ENCODE measurements around the gene LRRC14B. TPM values are rescaled to one million over a fixed set of nuclear protein-coding genes. Genes with fewer than 3 reads are reported as not detected.
A peak's percentile ranks its signal among the peaks of the same experiment; 100 is the strongest.
"Not testable (repeated sequence)": the region's sequence is repeated elsewhere in the genome, so short reads cannot be mapped to it uniquely, and the experiment has no call there.

The LRRC14B gene
- total and polyA plus RNA-seq, 4 donors, result not detected

DNA sequence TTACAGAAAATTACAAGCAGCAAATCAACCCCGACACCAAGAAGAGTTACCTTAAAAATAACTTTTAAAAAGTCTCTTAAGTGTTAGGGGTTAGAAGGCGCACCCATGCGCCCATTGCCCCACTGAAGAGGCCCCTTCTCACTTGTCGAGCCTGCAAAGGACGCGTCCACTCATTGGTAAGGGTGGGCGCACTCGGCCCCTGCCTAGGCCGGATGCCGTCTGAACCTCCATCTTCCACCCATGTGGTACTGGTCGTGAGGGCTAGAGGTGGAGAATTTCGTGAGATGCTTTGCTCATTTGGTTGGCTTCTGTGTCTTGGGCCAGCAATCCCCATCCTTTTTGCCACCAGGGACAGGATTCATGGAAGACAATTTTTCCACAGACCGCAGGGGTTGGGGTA lies 27.5 kb upstream of the LRRC14B start:
- no peaks in the 10 kb centered on the region for H3K27me3 ChIP-seq (ENCODE audit: control insufficient read depth in 1 of 2, insufficient read depth in 2 of 2, low read length in 1 of 2)
- H3K4me3 ChIP-seq (ENCODE audit: low read length in 2 of 2), result no peak overlapping the region
- no peaks in the 10 kb centered on the region for H3K4me1 ChIP-seq (ENCODE audit: control insufficient read depth in 1 of 2, insufficient read depth in 2 of 2, low read length in 2 of 2)
- 91 to 97% methylated on average over 13 of the region's 13 CpGs for WGBS, 2 donors
- H3K27ac ChIP-seq (ENCODE audit: low read depth in 1 of 2, low read length in 2 of 2), result no peak overlapping the region
- ATAC-seq (ENCODE audit: low FRiP score) (no peak), DNase-seq (peak; percentile 9 to 61)
- no peaks in the 10 kb centered on the region for H3K9me3 ChIP-seq (ENCODE audit: control insufficient read depth, low read length)
- no peaks in the 10 kb centered on the region for H3K36me3 ChIP-seq (ENCODE audit: control insufficient read depth in 1 of 2, insufficient read depth in 2 of 2, low read length in 1 of 2)
- intact Hi-C loops (cut with DNase I), result no loop called here

- Histone ChIP-seq H3K36me3 (ENCODE audit: control insufficient read depth in 1 of 2, insufficient read depth in 2 of 2, low read length in 1 of 2) (no peaks in the 10 kb centered on the region), H3K4me1 (ENCODE audit: control insufficient read depth in 1 of 2, insufficient read depth in 2 of 2, low read length in 2 of 2) (no peaks in the 10 kb centered on the region), H3K4me3 (ENCODE audit: low read length in 2 of 2) (no peak overlapping the region), H3K27ac (ENCODE audit: low read depth in 1 of 2, low read length in 2 of 2) (no peak overlapping the region), H3K9me3 (ENCODE audit: control insufficient read depth, low read length) (no peaks in the 10 kb centered on the region), H3K27me3 (ENCODE audit: control insufficient read depth in 1 of 2, insufficient read depth in 2 of 2, low read length in 1 of 2) (no peaks in the 10 kb centered on the region)
- DNase-seq (peak in 1 of 2 donors; percentile 11), ATAC-seq (ENCODE audit: low FRiP score) (no peak)
- WGBS, 2 donors, result 84 to 96% methylated on average over 14 of the region's 14 CpGs
- intact Hi-C loops (cut with DNase I), result no loop called here
Measured at GRCh38 chr5:164244-164643, 27.1 kb upstream of the LRRC14B start.

GRCh38 chr5:164783-165182 lies 26.5 kb upstream of the LRRC14B start:
- H3K4me1 ChIP-seq (ENCODE audit: control insufficient read depth in 1 of 2, insufficient read depth in 2 of 2, low read length in 2 of 2); H3K4me3 ChIP-seq (ENCODE audit: low read length in 2 of 2); intact Hi-C loops (cut with DNase I); H3K36me3 ChIP-seq (ENCODE audit: control insufficient read depth in 1 of 2, insufficient read depth in 2 of 2, low read length in 1 of 2); H3K9me3 ChIP-seq (ENCODE audit: control insufficient read depth, low read length); ATAC-seq (ENCODE audit: low FRiP score); H3K27me3 ChIP-seq (ENCODE audit: control insufficient read depth in 1 of 2, insufficient read depth in 2 of 2, low read length in 1 of 2); H3K27ac ChIP-seq (ENCODE audit: low read depth in 1 of 2, low read length in 2 of 2): not testable (repeated sequence)
- peak in 1 of 2 donors; percentile 23 for DNase-seq
- WGBS, 2 donors, result 74 to 91% methylated on average over 23 to 24 of the region's 25 CpGs

DNA sequence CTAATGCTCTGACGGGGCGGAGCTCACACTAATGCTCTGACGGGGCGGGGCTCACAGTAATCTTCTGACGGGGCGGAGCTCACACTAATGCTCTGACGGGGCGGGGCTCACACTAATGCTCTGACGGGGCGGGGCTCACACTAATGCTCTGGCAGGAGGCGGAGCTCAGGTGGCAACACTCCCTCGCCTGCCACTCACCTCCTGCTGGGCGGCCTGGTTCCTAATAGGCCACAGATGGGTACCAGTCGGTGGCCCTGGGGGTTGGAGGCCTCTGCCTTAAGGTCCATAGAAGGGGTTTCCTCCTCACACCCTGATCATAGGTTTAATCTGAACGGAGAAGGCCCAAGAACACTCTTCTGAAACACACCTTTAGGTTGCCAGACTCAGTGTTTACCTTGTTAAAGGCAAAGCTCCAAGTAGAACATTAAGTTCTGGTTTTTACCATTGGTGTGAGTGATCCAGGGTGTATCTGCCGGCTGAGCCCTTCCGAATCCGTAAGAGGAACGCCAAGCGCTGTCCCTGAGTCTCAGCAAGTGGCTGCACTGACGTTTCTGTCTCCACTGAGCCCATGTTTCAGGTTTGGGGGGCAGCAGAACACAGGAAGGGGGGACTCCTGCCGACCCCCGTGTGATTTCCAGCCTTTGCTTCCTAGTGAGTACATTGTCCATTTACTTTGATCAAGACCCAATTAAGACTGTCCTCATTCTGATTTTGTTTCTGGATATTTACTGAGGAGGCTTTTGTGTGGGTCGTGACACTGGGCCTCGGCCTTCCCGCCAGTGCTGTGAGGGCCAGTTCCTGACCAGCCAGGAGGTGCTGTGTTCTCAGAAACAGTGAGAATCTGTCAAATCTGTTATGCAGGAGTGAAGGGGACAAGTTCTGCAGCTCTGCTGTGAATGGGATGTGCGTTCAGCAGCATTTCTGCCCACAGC lies 24.6 kb upstream of the LRRC14B start:
- intact Hi-C loops (cut with DNase I), result no loop called here
- Histone ChIP-seq H3K4me1 (ENCODE audit: control insufficient read depth in 1 of 2, insufficient read depth in 2 of 2, low read length in 2 of 2) (no peaks in the 10 kb centered on the region), H3K27ac (ENCODE audit: low read depth in 1 of 2, low read length in 2 of 2) (no peak overlapping the region), H3K27me3 (ENCODE audit: control insufficient read depth in 1 of 2, insufficient read depth in 2 of 2, low read length in 1 of 2) (no peaks in the 10 kb centered on the region), H3K9me3 (ENCODE audit: control insufficient read depth, low read length) (no peaks in the 10 kb centered on the region), H3K36me3 (ENCODE audit: control insufficient read depth in 1 of 2, insufficient read depth in 2 of 2, low read length in 1 of 2) (no peaks in the 10 kb centered on the region), H3K4me3 (ENCODE audit: low read length in 2 of 2) (no peak overlapping the region)
- no peak for ATAC-seq (ENCODE audit: low FRiP score)
- peak; percentile 21 to 64 for DNase-seq
- WGBS, 2 donors, result 89 to 96% methylated on average over 27 of the region's 27 CpGs

GRCh38 chr5:167511-167910 lies 23.8 kb upstream of the LRRC14B start:
- Histone ChIP-seq H3K9me3 (ENCODE audit: control insufficient read depth, low read length) (no peaks in the 10 kb centered on the region), H3K4me1 (ENCODE audit: control insufficient read depth in 1 of 2, insufficient read depth in 2 of 2, low read length in 2 of 2) (no peaks in the 10 kb centered on the region), H3K4me3 (ENCODE audit: low read length in 2 of 2) (no peak overlapping the region), H3K27ac (ENCODE audit: low read depth in 1 of 2, low read length in 2 of 2) (no peak overlapping the region), H3K36me3 (ENCODE audit: control insufficient read depth in 1 of 2, insufficient read depth in 2 of 2, low read length in 1 of 2) (no peaks in the 10 kb centered on the region), H3K27me3 (ENCODE audit: control insufficient read depth in 1 of 2, insufficient read depth in 2 of 2, low read length in 1 of 2) (no peaks in the 10 kb centered on the region)
- WGBS, 2 donors, result 92 to 94% methylated on average over 7 of the region's 7 CpGs
- intact Hi-C loops (cut with DNase I), result no loop called here
- no peak for ATAC-seq (ENCODE audit: low FRiP score)
- DNase-seq, result peak in 1 of 2 donors; percentile 64

GRCh38 chr5:167982-168660 lies 23.2 kb upstream of the LRRC14B start:
- 80 to 82% methylated on average over 18 of the region's 18 CpGs for WGBS, 2 donors
- no peak for ATAC-seq (ENCODE audit: low FRiP score)
- peak in 1 of 2 donors; percentile 57 for DNase-seq

DNA sequence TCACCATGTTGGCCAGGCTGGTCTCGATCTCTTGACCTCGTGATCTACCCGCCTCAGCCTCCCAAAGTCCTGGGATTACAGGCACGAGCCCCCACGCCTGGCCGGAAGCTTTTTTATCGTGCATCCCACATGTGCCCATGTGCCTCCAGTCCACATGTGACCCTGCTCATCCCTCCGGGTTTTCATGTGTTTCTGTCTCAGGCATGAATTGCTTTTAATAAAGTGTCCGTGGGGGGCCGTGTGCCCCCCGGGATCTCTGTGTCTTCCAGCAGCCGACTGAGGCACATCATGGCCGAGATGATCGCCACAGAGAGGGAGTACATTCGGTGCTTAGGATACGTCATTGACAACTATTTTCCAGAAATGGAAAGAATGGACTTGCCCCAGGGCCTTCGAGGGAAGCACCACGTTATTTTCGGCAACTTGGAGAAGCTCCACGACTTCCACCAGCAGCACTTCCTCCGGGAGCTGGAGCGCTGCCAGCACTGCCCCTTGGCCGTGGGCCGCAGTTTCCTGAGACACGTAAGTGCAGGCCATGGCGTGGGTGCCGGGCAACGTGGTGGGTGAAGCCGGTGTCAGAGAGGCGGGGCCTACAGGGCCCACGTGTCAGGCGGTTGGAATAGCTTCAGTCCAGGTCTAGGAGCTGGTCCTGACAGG lies 22.1 kb upstream of the LRRC14B start:
- Histone ChIP-seq H3K27ac (ENCODE audit: low read depth in 1 of 2, low read length in 2 of 2) (no peak overlapping the region), H3K27me3 (ENCODE audit: control insufficient read depth in 1 of 2, insufficient read depth in 2 of 2, low read length in 1 of 2) (no peaks in the 10 kb centered on the region), H3K4me3 (ENCODE audit: low read length in 2 of 2) (no peak overlapping the region), H3K9me3 (ENCODE audit: control insufficient read depth, low read length) (no peaks in the 10 kb centered on the region), H3K4me1 (ENCODE audit: control insufficient read depth in 1 of 2, insufficient read depth in 2 of 2, low read length in 2 of 2) (no peaks in the 10 kb centered on the region), H3K36me3 (ENCODE audit: control insufficient read depth in 1 of 2, insufficient read depth in 2 of 2, low read length in 1 of 2) (no peaks in the 10 kb centered on the region)
- DNase-seq, result peak; percentile 66 to 90
- 55 to 60% methylated on average over 32 of the region's 32 CpGs for WGBS, 2 donors
- intact Hi-C loops (cut with DNase I), result no loop called here
- ATAC-seq (ENCODE audit: low FRiP score), result peak; percentile 63

More at GRCh38 chr5:167982-168660, 23.2 kb upstream of the LRRC14B start:
- Histone ChIP-seq H3K27me3 (ENCODE audit: control insufficient read depth in 1 of 2, insufficient read depth in 2 of 2, low read length in 1 of 2) (no peaks in the 10 kb centered on the region), H3K9me3 (ENCODE audit: control insufficient read depth, low read length) (no peaks in the 10 kb centered on the region), H3K27ac (ENCODE audit: low read depth in 1 of 2, low read length in 2 of 2) (no peak overlapping the region), H3K36me3 (ENCODE audit: control insufficient read depth in 1 of 2, insufficient read depth in 2 of 2, low read length in 1 of 2) (no peaks in the 10 kb centered on the region), H3K4me1 (ENCODE audit: control insufficient read depth in 1 of 2, insufficient read depth in 2 of 2, low read length in 2 of 2) (no peaks in the 10 kb centered on the region), H3K4me3 (ENCODE audit: low read length in 2 of 2) (no peak overlapping the region)
- intact Hi-C loops (cut with DNase I), result no loop called here

GRCh38 chr5:169728-170094 lies 21.6 kb upstream of the LRRC14B start:
- H3K4me1 ChIP-seq (ENCODE audit: control insufficient read depth in 1 of 2, insufficient read depth in 2 of 2, low read length in 2 of 2), result no peaks in the 10 kb centered on the region
- ATAC-seq (ENCODE audit: low FRiP score) (no peak), DNase-seq (no peak)
- 87 to 88% methylated on average over 12 of the region's 12 CpGs for WGBS, 2 donors
- no peaks in the 10 kb centered on the region for H3K9me3 ChIP-seq (ENCODE audit: control insufficient read depth, low read length)
- H3K27me3 ChIP-seq (ENCODE audit: control insufficient read depth in 1 of 2, insufficient read depth in 2 of 2, low read length in 1 of 2), result no peaks in the 10 kb centered on the region
- H3K4me3 ChIP-seq (ENCODE audit: low read length in 2 of 2), result no peak overlapping the region
- intact Hi-C loops (cut with DNase I), result no loop called here
- no peaks in the 10 kb centered on the region for H3K36me3 ChIP-seq (ENCODE audit: control insufficient read depth in 1 of 2, insufficient read depth in 2 of 2, low read length in 1 of 2)
- no peak overlapping the region for H3K27ac ChIP-seq (ENCODE audit: low read depth in 1 of 2, low read length in 2 of 2)

Measured in aorta (tissue), 5 donors.